Measurements from ENCODE around the gene ANO6. TPM values are rescaled to one million over a fixed set of nuclear protein-coding genes. Genes with fewer than 3 reads are reported as not detected.
A peak's percentile ranks its signal among the peaks of the same experiment; 100 is the strongest.

The ANO6 gene
- total and polyA plus RNA-seq, 8 donors: 4.4 to 78.8 (median 21.9) TPM

- Histone ChIP-seq H3K27me3 (no peaks in the 10 kb centered on the region), H3K4me3 (no peak overlapping the region), H3K27ac (no peak overlapping the region), H3K36me3 (peaks cover 0 to 11% (median 4%) of the 10 kb centered on the region in 4 donors), H3K4me1 (no peaks in the 10 kb centered on the region), H3K9me3 (peaks cover 14 to 41% (median 26%) of the 10 kb centered on the region in 4 donors)
- intact Hi-C loops (cut with DNase I; ENCODE audit: low total_unique reads): no loop called here
- TF ChIP-seq, protein P1, sequence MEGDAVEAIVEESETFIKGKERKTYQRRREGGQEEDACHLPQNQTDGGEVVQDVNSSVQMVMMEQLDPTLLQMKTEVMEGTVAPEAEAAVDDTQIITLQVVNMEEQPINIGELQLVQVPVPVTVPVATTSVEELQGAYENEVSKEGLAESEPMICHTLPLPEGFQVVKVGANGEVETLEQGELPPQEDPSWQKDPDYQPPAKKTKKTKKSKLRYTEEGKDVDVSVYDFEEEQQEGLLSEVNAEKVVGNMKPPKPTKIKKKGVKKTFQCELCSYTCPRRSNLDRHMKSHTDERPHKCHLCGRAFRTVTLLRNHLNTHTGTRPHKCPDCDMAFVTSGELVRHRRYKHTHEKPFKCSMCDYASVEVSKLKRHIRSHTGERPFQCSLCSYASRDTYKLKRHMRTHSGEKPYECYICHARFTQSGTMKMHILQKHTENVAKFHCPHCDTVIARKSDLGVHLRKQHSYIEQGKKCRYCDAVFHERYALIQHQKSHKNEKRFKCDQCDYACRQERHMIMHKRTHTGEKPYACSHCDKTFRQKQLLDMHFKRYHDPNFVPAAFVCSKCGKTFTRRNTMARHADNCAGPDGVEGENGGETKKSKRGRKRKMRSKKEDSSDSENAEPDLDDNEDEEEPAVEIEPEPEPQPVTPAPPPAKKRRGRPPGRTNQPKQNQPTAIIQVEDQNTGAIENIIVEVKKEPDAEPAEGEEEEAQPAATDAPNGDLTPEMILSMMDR (IDR thresholded peaks at IDR 0.05): no peak
- TF ChIP-seq POLR2A (IDR thresholded peaks at IDR 0.05) (no peak), POLR2AphosphoS5 (IDR thresholded peaks at IDR 0.05) (no peak), EP300 (IDR thresholded peaks at IDR 0.05) (no peak)
- DNase-seq: no peak
- 94 to 99% (median 98%) methylated on average over 14 of the region's 14 CpGs for WGBS, 5 donors
These were observed 41.3 kb upstream of the ANO6 start for GRCh38 chr12:45174595-45174994.

DNA sequence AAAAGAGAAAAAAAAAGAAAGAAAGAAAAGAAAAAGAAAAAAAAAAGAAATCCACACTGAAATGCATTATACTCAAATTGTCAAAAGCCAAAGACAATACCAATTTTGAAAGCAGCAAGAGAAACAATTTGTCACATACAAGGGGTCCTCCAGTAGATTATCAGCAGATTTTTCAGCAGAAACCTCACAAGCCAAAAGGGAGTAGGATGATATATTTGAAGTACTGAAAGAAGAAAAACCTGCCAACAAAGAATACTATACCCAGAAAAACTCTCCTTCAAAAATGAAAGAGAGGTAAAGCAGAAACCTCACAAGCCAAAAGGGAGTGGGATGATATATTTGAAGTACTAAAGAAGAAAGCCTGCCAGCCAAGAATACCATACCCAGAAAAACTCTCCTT lies 37.1 kb upstream of the ANO6 start:
- intact Hi-C loops (cut with DNase I; ENCODE audit: low total_unique reads): no loop called here
- peaks cover 14 to 42% (median 28%) of the 10 kb centered on the region in 4 donors for H3K9me3 ChIP-seq
- H3K36me3 ChIP-seq: peaks cover 0 to 11% (median 4%) of the 10 kb centered on the region in 4 donors
- H3K4me3 ChIP-seq: no peak overlapping the region
- DNase-seq: no peak
- TF ChIP-seq POLR2AphosphoS5 (IDR thresholded peaks at IDR 0.05): no peak
- TF ChIP-seq, protein P1 (IDR thresholded peaks at IDR 0.05): no peak
- no peak for TF ChIP-seq EP300 (IDR thresholded peaks at IDR 0.05)
- no peak for TF ChIP-seq POLR2A (IDR thresholded peaks at IDR 0.05)
- H3K27ac ChIP-seq: no peak overlapping the region
- H3K27me3 ChIP-seq: no peaks in the 10 kb centered on the region
- no peaks in the 10 kb centered on the region for H3K4me1 ChIP-seq

- intact Hi-C loops (cut with DNase I; ENCODE audit: low total_unique reads): loop anchor here (5.0 kb wide), 1 partner anchor 200 kb away; no protein-coding TSS in a partner anchor
These were observed 33.4 kb upstream of the ANO6 start for GRCh38 chr12:45182511-45182910.

DNA sequence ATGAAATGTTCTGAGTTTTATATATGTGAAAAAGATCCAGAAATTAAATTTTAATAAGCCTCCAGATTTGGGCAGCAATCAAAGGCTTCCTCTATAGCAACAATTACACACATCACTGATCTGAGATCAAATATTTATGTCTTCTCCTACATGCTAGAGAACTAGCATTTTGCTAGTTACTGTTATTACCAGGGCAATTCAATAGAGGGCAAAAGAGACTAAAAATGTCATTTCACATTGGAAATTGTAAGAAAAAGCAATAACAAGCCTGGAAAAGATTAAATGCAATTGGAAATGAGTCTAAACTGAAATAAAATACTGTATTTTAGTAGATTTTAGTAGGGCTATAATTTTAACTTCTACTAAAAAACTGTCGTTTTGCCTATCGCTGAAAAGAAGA lies 32.6 kb upstream of the ANO6 start:
- intact Hi-C loops (cut with DNase I; ENCODE audit: low total_unique reads): loop anchor here (5.0 kb wide), 1 partner anchor 199 kb away; no protein-coding TSS in a partner anchor
- peak in 1 of 2 donors; percentile 22 for DNase-seq
- 75 to 82% (median 80%) methylated on average over 2 of the region's 2 CpGs for WGBS, 5 donors

More at GRCh38 chr12:45182511-45182910, 33.4 kb upstream of the ANO6 start:
- Histone ChIP-seq H3K36me3 (no peaks in the 10 kb centered on the region), H3K9me3 (peaks cover 14 to 23% (median 20%) of the 10 kb centered on the region in 4 donors), H3K27ac (no peak overlapping the region), H3K27me3 (no peaks in the 10 kb centered on the region), H3K4me3 (no peak overlapping the region), H3K4me1 (no peaks in the 10 kb centered on the region)
- no peak for DNase-seq
- TF ChIP-seq POLR2A (IDR thresholded peaks at IDR 0.05) (no peak), EP300 (IDR thresholded peaks at IDR 0.05) (no peak), POLR2AphosphoS5 (IDR thresholded peaks at IDR 0.05) (no peak)
- TF ChIP-seq, protein P1 (IDR thresholded peaks at IDR 0.05): no peak

More for the DNA sequence above, 32.6 kb upstream of the ANO6 start:
- H3K9me3 ChIP-seq: peaks cover 12 to 16% (median 14%) of the 10 kb centered on the region in 4 donors
- TF ChIP-seq, protein P1 (IDR thresholded peaks at IDR 0.05): peak in 2 of 7 experiments; percentile 15 to 27
- TF ChIP-seq EP300 (IDR thresholded peaks at IDR 0.05) (no peak), POLR2A (IDR thresholded peaks at IDR 0.05) (no peak), POLR2AphosphoS5 (IDR thresholded peaks at IDR 0.05) (no peak)
- H3K4me3 ChIP-seq: no peak overlapping the region
- no peak overlapping the region for H3K27ac ChIP-seq
- no peaks in the 10 kb centered on the region for H3K27me3 ChIP-seq
- no peaks in the 10 kb centered on the region for H3K36me3 ChIP-seq
- H3K4me1 ChIP-seq: no peaks in the 10 kb centered on the region
